Measurements from ENCODE around the gene MRPS12.

- TF ChIP-seq EZH2 (optimal IDR thresholded peaks at IDR 0.05; ENCODE audit: low read depth, low read length), result no peak
- TF ChIP-seq, protein P1, sequence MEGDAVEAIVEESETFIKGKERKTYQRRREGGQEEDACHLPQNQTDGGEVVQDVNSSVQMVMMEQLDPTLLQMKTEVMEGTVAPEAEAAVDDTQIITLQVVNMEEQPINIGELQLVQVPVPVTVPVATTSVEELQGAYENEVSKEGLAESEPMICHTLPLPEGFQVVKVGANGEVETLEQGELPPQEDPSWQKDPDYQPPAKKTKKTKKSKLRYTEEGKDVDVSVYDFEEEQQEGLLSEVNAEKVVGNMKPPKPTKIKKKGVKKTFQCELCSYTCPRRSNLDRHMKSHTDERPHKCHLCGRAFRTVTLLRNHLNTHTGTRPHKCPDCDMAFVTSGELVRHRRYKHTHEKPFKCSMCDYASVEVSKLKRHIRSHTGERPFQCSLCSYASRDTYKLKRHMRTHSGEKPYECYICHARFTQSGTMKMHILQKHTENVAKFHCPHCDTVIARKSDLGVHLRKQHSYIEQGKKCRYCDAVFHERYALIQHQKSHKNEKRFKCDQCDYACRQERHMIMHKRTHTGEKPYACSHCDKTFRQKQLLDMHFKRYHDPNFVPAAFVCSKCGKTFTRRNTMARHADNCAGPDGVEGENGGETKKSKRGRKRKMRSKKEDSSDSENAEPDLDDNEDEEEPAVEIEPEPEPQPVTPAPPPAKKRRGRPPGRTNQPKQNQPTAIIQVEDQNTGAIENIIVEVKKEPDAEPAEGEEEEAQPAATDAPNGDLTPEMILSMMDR (IDR thresholded peaks at IDR 0.05; ENCODE audit: low read length), result no peak
Observed at GRCh38 chr19:38908911-38909310, 21.8 kb upstream of the MRPS12 start.

Data from MM.1S (cell line).